ENCODE results near the gene DDX42. TPM values are rescaled to one million over a fixed set of nuclear protein-coding genes. Genes with fewer than 3 reads are reported as not detected.
"Not testable (repeated sequence)": the region's sequence is repeated elsewhere in the genome, so short reads cannot be mapped to it uniquely, and the experiment has no call there.

The DDX42 gene
- total RNA-seq, 8 experiments from 2014 or later = 62.4 to 169 (median 85.4) TPM

- Histone ChIP-seq H3K27ac (no peak overlapping the region), H3K4me3 (peak overlapping the region; percentile 54 to 71 (median 62)), H3K4me1 (replicated peaks in 1 of 2) (peaks cover 22 to 36% of the 10 kb centered on the region in 2 donors)
- ATAC-seq (replicated peaks in 6 of 8) = no peak
- in situ Hi-C loops (cut with MboI; ENCODE audit: low pct_unique_long_range_greater_than_20kb in 2 of 9, low sequenced_read_pairs in 9 of 9, unreplicated experiment in 9 of 9) = no loop called here
- 50 to 83% (median 63%) methylated on average over 2 to 4 of the region's 4 CpGs; no CpG with 5 or more reads in 7 of the 10 experiments for WGBS, 10 experiments
These were observed 66.8 kb downstream of the DDX42 start for GRCh38 chr17:63840591-63841349.

GRCh38 chr17:63841350-63842172, 67.6 kb downstream of the DDX42 start:
- in situ Hi-C loops (cut with MboI; ENCODE audit: low pct_unique_long_range_greater_than_20kb in 2 of 9, low sequenced_read_pairs in 9 of 9, unreplicated experiment in 9 of 9) = no loop called here
- Histone ChIP-seq H3K4me1 (replicated peaks in 1 of 2) (peaks cover 22 to 36% of the 10 kb centered on the region in 2 donors), H3K4me3 (peak overlapping the region; percentile 54 to 71 (median 62)), H3K27ac (peak overlapping the region in 1 of 2 donors; percentile 68)
- peak; percentile 0 to 12 (median 2) for ATAC-seq (replicated peaks in 6 of 8)
- 0 to 40% (median 1%) methylated on average over 2 to 11 of the region's 26 CpGs; no CpG with 5 or more reads in 3 of the 10 experiments for WGBS, 10 experiments

GRCh38 chr17:63842173-63842539, 68.2 kb downstream of the DDX42 start:
- 0% methylated on average over 1 to 3 of the region's 36 CpGs; no CpG with 5 or more reads in 8 of the 10 experiments for WGBS, 10 experiments
- peak in 5 of 8 experiments; percentile 10 to 51 (median 48) for ATAC-seq (replicated peaks in 6 of 8)
- Histone ChIP-seq H3K27ac (peak overlapping the region; percentile 24 to 68), H3K4me3 (peak overlapping the region; percentile 54 to 71 (median 62)), H3K4me1 (replicated peaks in 1 of 2) (peaks cover 22 to 36% of the 10 kb centered on the region in 2 donors)
- in situ Hi-C loops (cut with MboI; ENCODE audit: low pct_unique_long_range_greater_than_20kb in 2 of 9, low sequenced_read_pairs in 9 of 9, unreplicated experiment in 9 of 9) = no loop called here

GRCh38 chr17:63842540-63843386, 68.8 kb downstream of the DDX42 start, which contains the start of gene SMARCD2:
SMARCD2 (minus strand) TSS chr17:63842685; CDS start chr17:63842674, 11 bp downstream.
- peak; percentile 58 to 84 (median 80) for ATAC-seq (replicated peaks in 6 of 8)
- Histone ChIP-seq H3K4me3 (peak within 1 kb of the TSS; percentile 54 to 71 (median 62)), H3K27ac (peak within 1 kb of the TSS; percentile 24 to 68), H3K4me1 (replicated peaks in 1 of 2) (peaks cover 22 to 36% of the 10 kb centered on the region in 2 donors)
- WGBS, 10 experiments = 0 to 3% (median 0%) methylated on average over 1 to 7 of the region's 92 CpGs; no CpG with 5 or more reads in 7 of the 10 experiments
- in situ Hi-C loops (cut with MboI; ENCODE audit: low pct_unique_long_range_greater_than_20kb in 2 of 9, low sequenced_read_pairs in 9 of 9, unreplicated experiment in 9 of 9) = no loop called here

GRCh38 chr17:63843387-63843888, 69.5 kb downstream of the DDX42 start:
- peak overlapping the region; percentile 54 to 71 (median 62) for H3K4me3 ChIP-seq
- WGBS, 10 experiments = 0 to 90% (median 49%) methylated on average over 1 to 8 of the region's 19 CpGs; no CpG with 5 or more reads in 2 of the 10 experiments
- in situ Hi-C loops (cut with MboI; ENCODE audit: low pct_unique_long_range_greater_than_20kb in 2 of 9, low sequenced_read_pairs in 9 of 9, unreplicated experiment in 9 of 9); H3K27ac ChIP-seq: not testable (repeated sequence)
- ATAC-seq (replicated peaks in 6 of 8) = peak in 1 of 8 experiments; percentile 1
- peaks cover 20 to 30% of the 10 kb centered on the region in 2 donors for H3K4me1 ChIP-seq (replicated peaks in 1 of 2)

GRCh38 chr17:63843910-63844677, 70.1 kb downstream of the DDX42 start:
- no peak for ATAC-seq (replicated peaks in 6 of 8)
- in situ Hi-C loops (cut with MboI; ENCODE audit: low pct_unique_long_range_greater_than_20kb in 2 of 9, low sequenced_read_pairs in 9 of 9, unreplicated experiment in 9 of 9) = no loop called here
- no peak overlapping the region for H3K4me3 ChIP-seq
- peaks cover 14 to 23% of the 10 kb centered on the region in 2 donors for H3K4me1 ChIP-seq (replicated peaks in 1 of 2)
- 47 to 97% (median 93%) methylated on average over 3 to 9 of the region's 9 CpGs for WGBS, 10 experiments
- H3K27ac ChIP-seq = no peak overlapping the region

- in situ Hi-C loops (cut with MboI; ENCODE audit: low pct_unique_long_range_greater_than_20kb in 2 of 9, low sequenced_read_pairs in 9 of 9, unreplicated experiment in 9 of 9) = no loop called here
- ATAC-seq (replicated peaks in 6 of 8) = no peak
- 0 to 100% (median 30%) methylated on average over 1 of the region's 1 CpG; no CpG with 5 or more reads in 2 of the 10 experiments for WGBS, 10 experiments
- H3K27ac ChIP-seq = no peak overlapping the region
- H3K4me3 ChIP-seq = no peak overlapping the region
- peaks cover 8 to 9% of the 10 kb centered on the region in 2 donors for H3K4me1 ChIP-seq (replicated peaks in 1 of 2)
These were observed 71.5 kb downstream of the DDX42 start for GRCh38 chr17:63845509-63845908.

- 62 to 100% (median 94%) methylated on average over 1 to 3 of the region's 3 CpGs; no CpG with 5 or more reads in 4 of the 10 experiments for WGBS, 10 experiments
- ATAC-seq (replicated peaks in 6 of 8) = no peak
These were observed 73.7 kb downstream of the DDX42 start for GRCh38 chr17:63847525-63848249.

GRCh38 chr17:63848834-63849689, 75.1 kb downstream of the DDX42 start:
- Histone ChIP-seq H3K4me3 (no peak overlapping the region), H3K27ac (no peak overlapping the region), H3K4me1 (replicated peaks in 1 of 2) (no peaks in the 10 kb centered on the region)
- peak in 4 of 8 experiments; percentile 28 to 99 (median 98) for ATAC-seq (replicated peaks in 6 of 8)
- in situ Hi-C loops (cut with MboI; ENCODE audit: low pct_unique_long_range_greater_than_20kb in 2 of 9, low sequenced_read_pairs in 9 of 9, unreplicated experiment in 9 of 9) = no loop called here
- 0 to 94% (median 72%) methylated on average over 3 to 29 of the region's 82 CpGs; no CpG with 5 or more reads in 2 of the 10 experiments for WGBS, 10 experiments

More at GRCh38 chr17:63847525-63848249, 73.7 kb downstream of the DDX42 start:
- in situ Hi-C loops (cut with MboI; ENCODE audit: low pct_unique_long_range_greater_than_20kb in 2 of 9, low sequenced_read_pairs in 9 of 9, unreplicated experiment in 9 of 9) = no loop called here
- Histone ChIP-seq H3K4me3 (no peak overlapping the region), H3K4me1 (replicated peaks in 1 of 2) (no peaks in the 10 kb centered on the region), H3K27ac (no peak overlapping the region)

- H3K4me3 ChIP-seq = no peak overlapping the region
- no peaks in the 10 kb centered on the region for H3K4me1 ChIP-seq (replicated peaks in 1 of 2)
- ATAC-seq (replicated peaks in 6 of 8) = no peak
- in situ Hi-C loops (cut with MboI; ENCODE audit: low pct_unique_long_range_greater_than_20kb in 2 of 9, low sequenced_read_pairs in 9 of 9, unreplicated experiment in 9 of 9) = no loop called here
- WGBS, 10 experiments = 60 to 100% (median 86%) methylated on average over 1 to 2 of the region's 9 CpGs; no CpG with 5 or more reads in 7 of the 10 experiments
- no peak overlapping the region for H3K27ac ChIP-seq
These were observed 76.4 kb downstream of the DDX42 start for GRCh38 chr17:63850401-63850800.

Data from motor neuron (in vitro differentiated cells).